ENCODE measurements around the gene AGBL5.
"Not testable (repeated sequence)": the region's sequence is repeated elsewhere in the genome, so short reads cannot be mapped to it uniquely, and the experiment has no call there.

The AGBL5 gene

DNA sequence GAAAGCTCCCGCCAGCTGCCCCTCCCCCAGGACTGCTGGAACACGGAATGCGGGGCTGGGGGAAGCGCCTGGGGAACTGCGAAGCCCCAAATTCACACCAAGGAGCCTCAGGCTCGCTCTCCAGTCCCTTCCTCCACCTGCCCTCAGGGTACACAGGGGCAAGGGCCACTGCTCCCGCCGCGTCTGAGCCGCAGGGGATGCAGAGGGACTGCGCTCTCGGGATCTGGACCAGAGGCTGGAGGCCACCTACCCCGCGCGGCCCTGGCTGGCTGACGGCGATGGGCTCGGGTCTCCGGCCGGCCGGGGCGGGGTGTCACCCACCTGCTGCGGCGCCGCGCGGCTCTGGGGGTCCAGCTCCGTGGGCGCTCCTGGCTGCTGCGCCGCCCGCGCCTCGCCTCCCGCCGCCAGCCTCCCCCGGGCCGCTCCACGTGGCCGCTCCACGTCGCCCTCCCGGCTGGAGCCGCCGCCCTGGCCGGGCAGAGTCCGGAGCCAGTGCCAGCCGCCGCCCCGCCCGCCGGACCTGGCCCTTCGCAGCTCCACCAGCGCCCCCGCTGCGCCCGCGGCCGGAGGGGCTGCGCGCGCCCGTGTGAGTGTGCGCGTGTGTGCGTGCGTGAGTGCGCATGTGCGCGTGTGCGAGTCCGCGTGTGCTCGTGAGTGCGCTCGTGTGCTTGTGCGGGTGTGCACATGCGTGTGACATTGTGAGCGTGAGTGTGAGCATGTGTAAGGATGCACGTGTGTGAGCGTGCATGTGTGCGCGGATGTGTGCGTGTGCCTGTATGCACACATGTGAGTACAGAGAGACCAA lies 67.3 kb downstream of the AGBL5 start, which contains the start of gene CGREF1:
CGREF1 (minus strand) TSS at position 604 of the 805 bp plus-strand sequence. CDS start 14,762 bp downstream, outside the sequence.
- DNase-seq (ENCODE audit: low spot score) = no peak

DNA sequence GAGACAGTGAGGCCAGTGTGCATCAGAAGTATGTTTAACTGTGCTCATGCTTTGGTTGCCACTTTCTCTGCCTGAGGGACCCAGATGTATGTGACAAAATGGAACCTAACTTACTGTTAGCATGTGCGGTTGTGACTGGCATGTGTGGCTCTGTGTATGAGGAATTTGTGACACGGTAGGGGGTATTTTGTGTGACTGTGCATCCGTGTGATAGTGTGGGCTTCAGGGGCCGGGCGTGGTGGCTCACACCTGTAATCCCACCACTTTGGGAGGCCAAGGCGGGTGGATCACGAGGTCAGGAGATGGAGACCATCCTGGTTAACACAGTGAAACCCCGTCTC lies 67.8 kb downstream of the AGBL5 start:
- not testable (repeated sequence) for DNase-seq (ENCODE audit: low spot score)

Measured in pons (tissue), 1 donor.